Suprapubic skin (tissue), 4 donors: ENCODE data around the gene CHD9. TPM values are rescaled to one million over a fixed set of nuclear protein-coding genes. Genes with fewer than 3 reads are reported as not detected.

Experiments used
- DNase-seq, 2 donors: peaks; one replicate each; pipeline ENCODE4 v3.0.0-alpha.2; 2019; ENCODE audit warnings: low spot score in 2 of 2
- H3K27ac ChIP-seq: fragments of 200-600 bp; sonication (generic); one replicate; pipeline ENCODE4 v1.5.1; 2019
- H3K27me3 ChIP-seq: fragments of 200-600 bp; sonication (generic); one replicate; pipeline ENCODE4 v1.5.1; 2019
- H3K36me3 ChIP-seq: fragments of 200-600 bp; sonication (generic); one replicate; pipeline ENCODE4 v1.5.1; 2019
- H3K4me1 ChIP-seq: fragments of 200-600 bp; sonication (generic); one replicate; pipeline ENCODE4 v1.5.1; 2019
- H3K4me3 ChIP-seq: fragments of 200-600 bp; sonication (generic); one replicate; pipeline ENCODE4 v1.5.1; 2019; ENCODE audit warnings: mild to moderate bottlenecking
- H3K9me3 ChIP-seq: fragments of 200-600 bp; sonication (generic); one replicate; pipeline ENCODE4 v1.5.1; 2019
- CTCF ChIP-seq, 2 donors: fragments of 200-600 bp in 1 of 2; fragments of 450-650 bp in 1 of 2; sonication (generic) in 1 of 2; IDR thresholded peaks; one replicate each; pipeline ENCODE4 v1.5.1; 2016 to 2019; ENCODE audit warnings: antibody characterized with exemption in 2 of 2, mild to moderate bottlenecking in 1 of 2, moderate library complexity in 1 of 2
- EP300 ChIP-seq: sonication (generic); formaldehyde crosslinking; IDR thresholded peaks from one replicate; pipeline ENCODE4 v1.6.1; 2017; ENCODE audit warnings: antibody characterized with exemption
- POLR2A ChIP-seq, 2 donors: fragments of 450-650 bp; IDR thresholded peaks; one replicate each; pipeline ENCODE4 v1.6.1; 2017; ENCODE audit warnings: antibody characterized with exemption in 2 of 2, mild to moderate bottlenecking in 2 of 2, moderate library complexity in 2 of 2
- POLR2AphosphoS5 ChIP-seq, 3 donors: sonication (generic); formaldehyde crosslinking; IDR thresholded peaks; one replicate each; pipeline ENCODE4 v1.6.1; 2017; ENCODE audit warnings: antibody characterized with exemption in 3 of 3
- WGBS: methylation state at CpG from one replicate; pipeline ENCODE4 v1.1.5; 2018; 5-methylcytosine and 5-hydroxymethylcytosine counted together
- total RNA-seq, 4 donors: library from RNA; depleted of rRNA; stranded (reverse); fragments of >200 nt; gene quantifications; one replicate each; pipeline ENCODE4 v1.1.0, GENCODE V29; 2016

CHD9 gene
- total RNA-seq, 4 donors from 2014 or later = 56.6 to 129 (median 70.4) TPM

GRCh38 chr16:53080345-53081031 lies 25.7 kb downstream of the CHD9 start:
- Histone ChIP-seq H3K4me1 (peaks cover 68% of the 10 kb centered on the region), H3K27me3 (no peaks in the 10 kb centered on the region), H3K9me3 (no peaks in the 10 kb centered on the region), H3K27ac (peak overlapping the region; percentile 76), H3K36me3 (no peaks in the 10 kb centered on the region), H3K4me3 (peak overlapping the region; percentile 4)
- TF ChIP-seq POLR2A (IDR thresholded peaks at IDR 0.05) (no peak), EP300 (no peak), CTCF (IDR thresholded peaks at IDR 0.05) (no peak), POLR2AphosphoS5 (IDR thresholded peaks at IDR 0.05) (peak in 1 of 3 donors; percentile 32)
- WGBS = 24% methylated on average over 8 of the region's 8 CpGs
- DNase-seq = peak in 1 of 2 donors; percentile 78

- H3K9me3 ChIP-seq = no peaks in the 10 kb centered on the region
- H3K4me1 ChIP-seq = peaks cover 74% of the 10 kb centered on the region
- peak overlapping the region; percentile 76 for H3K27ac ChIP-seq
- no peak overlapping the region for H3K4me3 ChIP-seq
- TF ChIP-seq POLR2AphosphoS5 (IDR thresholded peaks at IDR 0.05) = no peak
- no peak for TF ChIP-seq POLR2A (IDR thresholded peaks at IDR 0.05)
- no peak for TF ChIP-seq CTCF (IDR thresholded peaks at IDR 0.05)
- no peak for TF ChIP-seq EP300
- no peaks in the 10 kb centered on the region for H3K36me3 ChIP-seq
- no peak for DNase-seq
- no peaks in the 10 kb centered on the region for H3K27me3 ChIP-seq
Observed at GRCh38 chr16:53081032-53081424, 26.2 kb downstream of the CHD9 start.

- Histone ChIP-seq H3K36me3 (no peaks in the 10 kb centered on the region), H3K27ac (peak overlapping the region; percentile 76), H3K9me3 (no peaks in the 10 kb centered on the region), H3K4me1 (peaks cover 82% of the 10 kb centered on the region), H3K4me3 (no peak overlapping the region), H3K27me3 (no peaks in the 10 kb centered on the region)
- TF ChIP-seq EP300 (no peak), CTCF (IDR thresholded peaks at IDR 0.05) (no peak), POLR2A (IDR thresholded peaks at IDR 0.05) (no peak), POLR2AphosphoS5 (IDR thresholded peaks at IDR 0.05) (no peak)
- 91% methylated on average over 3 of the region's 3 CpGs for WGBS
- DNase-seq = no peak
Observed at GRCh38 chr16:53081686-53082407, 27.1 kb downstream of the CHD9 start.

- TF ChIP-seq POLR2AphosphoS5 (IDR thresholded peaks at IDR 0.05) = no peak
- TF ChIP-seq EP300 = no peak
- TF ChIP-seq POLR2A (IDR thresholded peaks at IDR 0.05) = no peak
- no peak for TF ChIP-seq CTCF (IDR thresholded peaks at IDR 0.05)
- no peaks in the 10 kb centered on the region for H3K27me3 ChIP-seq
- H3K36me3 ChIP-seq = no peaks in the 10 kb centered on the region
- H3K9me3 ChIP-seq = no peaks in the 10 kb centered on the region
- no peak overlapping the region for H3K4me3 ChIP-seq
- 71% methylated on average over 4 of the region's 4 CpGs for WGBS
- no peak for DNase-seq
- H3K4me1 ChIP-seq = peaks cover 88% of the 10 kb centered on the region
- peak overlapping the region; percentile 76 for H3K27ac ChIP-seq
Observed at GRCh38 chr16:53082509-53082908, 27.7 kb downstream of the CHD9 start.

- no peak overlapping the region for H3K27ac ChIP-seq
- TF ChIP-seq POLR2AphosphoS5 (IDR thresholded peaks at IDR 0.05) (no peak), EP300 (no peak), POLR2A (IDR thresholded peaks at IDR 0.05) (no peak), CTCF (IDR thresholded peaks at IDR 0.05) (no peak)
Observed at GRCh38 chr16:53083119-53083518, 28.3 kb downstream of the CHD9 start.

More at GRCh38 chr16:53083119-53083518, 28.3 kb downstream of the CHD9 start:
- no peaks in the 10 kb centered on the region for H3K9me3 ChIP-seq
- no peaks in the 10 kb centered on the region for H3K36me3 ChIP-seq
- DNase-seq = no peak
- no peaks in the 10 kb centered on the region for H3K27me3 ChIP-seq
- H3K4me3 ChIP-seq = no peak overlapping the region
- peaks cover 93% of the 10 kb centered on the region for H3K4me1 ChIP-seq
- WGBS = 67% methylated on average over 1 of the region's 1 CpG
